GM12873 (cell line): ENCODE results near the gene SLC9A7.

Source experiments
- TF ChIP-seq, protein P1 (sequence below): IDR thresholded peaks from 2 replicates; pipeline ENCODE4 v1.5.1; 2012; ENCODE audit warnings: low read depth, mild to moderate bottlenecking, moderate library complexity, low read length, control low read depth; ENCODE audit not compliant: insufficient read depth; ENCODE audit errors: missing control alignments

SLC9A7 gene

DNA sequence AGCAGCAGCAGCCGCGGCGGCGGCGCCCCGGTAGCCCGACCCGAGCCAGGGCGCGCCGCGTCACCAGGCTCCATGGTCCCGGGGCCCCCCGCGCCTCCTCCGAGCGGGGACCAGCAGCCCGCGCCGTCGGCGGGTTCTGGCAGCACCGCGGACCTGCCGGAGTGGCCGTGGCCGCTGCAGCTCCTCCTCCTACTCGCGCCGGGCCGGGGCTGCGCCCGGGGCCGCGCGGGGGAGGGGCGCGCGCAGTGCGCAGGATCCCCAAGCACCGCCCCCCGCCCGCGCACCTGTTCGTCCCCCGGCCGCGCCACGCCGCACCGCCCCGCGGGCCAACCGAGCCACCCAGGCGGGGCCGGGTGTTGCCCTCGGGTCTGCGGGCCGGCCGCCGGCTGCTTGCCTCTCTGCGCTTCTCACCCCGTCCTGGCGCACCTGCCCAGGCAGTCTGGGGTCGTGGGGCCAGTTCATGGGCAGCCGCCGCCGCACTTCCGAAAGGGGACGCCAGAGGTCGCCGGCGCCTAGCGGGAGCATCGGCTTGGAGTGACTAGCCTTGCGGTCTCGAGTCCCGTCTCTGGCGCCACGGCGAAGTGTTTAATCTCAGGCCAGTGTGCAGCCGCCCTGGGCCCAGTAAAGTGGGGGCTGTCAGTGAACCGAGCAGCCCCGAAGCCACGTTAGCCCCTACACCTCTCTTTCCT, at the start of gene SLC9A7:
SLC9A7 (minus strand) TSS at position 163 of the 689 bp plus-strand sequence; CDS start at position 74, 89 bp downstream.
- TF ChIP-seq, protein P1, sequence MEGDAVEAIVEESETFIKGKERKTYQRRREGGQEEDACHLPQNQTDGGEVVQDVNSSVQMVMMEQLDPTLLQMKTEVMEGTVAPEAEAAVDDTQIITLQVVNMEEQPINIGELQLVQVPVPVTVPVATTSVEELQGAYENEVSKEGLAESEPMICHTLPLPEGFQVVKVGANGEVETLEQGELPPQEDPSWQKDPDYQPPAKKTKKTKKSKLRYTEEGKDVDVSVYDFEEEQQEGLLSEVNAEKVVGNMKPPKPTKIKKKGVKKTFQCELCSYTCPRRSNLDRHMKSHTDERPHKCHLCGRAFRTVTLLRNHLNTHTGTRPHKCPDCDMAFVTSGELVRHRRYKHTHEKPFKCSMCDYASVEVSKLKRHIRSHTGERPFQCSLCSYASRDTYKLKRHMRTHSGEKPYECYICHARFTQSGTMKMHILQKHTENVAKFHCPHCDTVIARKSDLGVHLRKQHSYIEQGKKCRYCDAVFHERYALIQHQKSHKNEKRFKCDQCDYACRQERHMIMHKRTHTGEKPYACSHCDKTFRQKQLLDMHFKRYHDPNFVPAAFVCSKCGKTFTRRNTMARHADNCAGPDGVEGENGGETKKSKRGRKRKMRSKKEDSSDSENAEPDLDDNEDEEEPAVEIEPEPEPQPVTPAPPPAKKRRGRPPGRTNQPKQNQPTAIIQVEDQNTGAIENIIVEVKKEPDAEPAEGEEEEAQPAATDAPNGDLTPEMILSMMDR, result peak; percentile 80

DNA sequence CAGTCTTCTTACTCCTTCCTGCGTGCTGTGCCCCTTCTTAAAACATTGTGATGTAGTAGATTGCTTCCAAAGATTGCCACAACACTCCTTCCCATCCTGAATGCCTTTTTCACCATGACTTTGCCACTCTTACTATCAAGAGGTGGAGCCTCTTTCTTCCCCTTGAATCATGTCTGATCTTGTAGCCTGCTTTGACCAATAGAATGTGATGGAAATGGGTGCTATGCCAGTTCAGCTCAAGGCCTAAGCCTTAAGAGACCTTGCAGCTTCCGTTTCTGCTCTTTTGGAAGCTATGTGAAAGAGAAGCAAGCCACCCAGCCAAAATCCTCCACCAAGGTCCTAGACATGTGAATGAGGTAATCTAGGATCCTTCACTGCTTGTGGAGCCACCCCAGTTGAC, 46.4 kb upstream of the SLC9A7 start:
- TF ChIP-seq, protein P1, result no peak

DNA sequence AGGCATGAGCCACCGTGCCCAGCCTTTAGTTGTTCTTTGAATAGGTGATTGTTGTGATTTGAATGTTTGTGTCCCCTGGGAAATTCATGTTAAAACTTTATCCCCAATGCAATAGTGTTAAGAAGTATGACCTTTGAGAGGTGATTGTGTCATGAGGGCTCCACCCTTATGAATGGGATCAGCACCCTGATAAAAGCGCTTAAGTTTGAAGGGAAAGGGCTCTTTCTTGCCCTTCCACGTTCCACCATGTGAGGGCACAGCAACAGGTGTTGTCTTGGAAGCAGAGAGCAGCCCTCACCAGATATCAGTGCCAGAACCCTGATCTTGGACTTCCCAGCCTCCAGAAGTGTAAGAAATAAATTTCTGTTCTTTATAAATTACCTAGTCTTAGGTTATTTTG, 44.2 kb upstream of the SLC9A7 start:
- TF ChIP-seq, protein P1, result peak; percentile 36

DNA sequence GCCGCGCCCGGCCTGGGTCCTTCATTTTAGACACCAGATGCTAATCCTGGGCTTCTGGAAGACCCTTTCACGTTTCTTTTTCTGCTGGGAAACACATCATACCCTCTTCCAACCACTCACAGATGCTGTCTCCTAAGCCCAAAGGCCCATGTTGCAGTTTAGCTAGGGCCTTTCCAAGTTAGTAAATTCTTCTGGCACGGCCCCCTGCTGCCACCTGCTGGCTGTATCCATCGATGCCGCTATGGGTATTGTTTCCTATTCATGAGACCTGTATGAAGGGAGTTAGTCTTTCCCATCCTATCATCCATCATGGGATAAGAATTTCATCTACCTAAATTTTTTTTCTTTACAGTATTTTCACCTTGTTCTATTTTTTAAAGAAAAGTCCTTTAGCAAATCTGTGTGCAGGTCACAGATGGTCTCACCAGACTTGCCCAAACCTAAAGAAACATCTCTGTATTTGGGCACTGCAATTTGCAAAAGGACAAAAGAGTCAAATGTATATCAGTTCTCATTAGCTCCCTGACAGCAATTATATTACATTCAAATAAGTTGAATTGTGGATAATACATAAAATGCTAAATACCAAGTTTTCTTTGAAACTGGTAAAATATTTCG, 37.8 kb upstream of the SLC9A7 start:
- TF ChIP-seq, protein P1, result peak; percentile 86

DNA sequence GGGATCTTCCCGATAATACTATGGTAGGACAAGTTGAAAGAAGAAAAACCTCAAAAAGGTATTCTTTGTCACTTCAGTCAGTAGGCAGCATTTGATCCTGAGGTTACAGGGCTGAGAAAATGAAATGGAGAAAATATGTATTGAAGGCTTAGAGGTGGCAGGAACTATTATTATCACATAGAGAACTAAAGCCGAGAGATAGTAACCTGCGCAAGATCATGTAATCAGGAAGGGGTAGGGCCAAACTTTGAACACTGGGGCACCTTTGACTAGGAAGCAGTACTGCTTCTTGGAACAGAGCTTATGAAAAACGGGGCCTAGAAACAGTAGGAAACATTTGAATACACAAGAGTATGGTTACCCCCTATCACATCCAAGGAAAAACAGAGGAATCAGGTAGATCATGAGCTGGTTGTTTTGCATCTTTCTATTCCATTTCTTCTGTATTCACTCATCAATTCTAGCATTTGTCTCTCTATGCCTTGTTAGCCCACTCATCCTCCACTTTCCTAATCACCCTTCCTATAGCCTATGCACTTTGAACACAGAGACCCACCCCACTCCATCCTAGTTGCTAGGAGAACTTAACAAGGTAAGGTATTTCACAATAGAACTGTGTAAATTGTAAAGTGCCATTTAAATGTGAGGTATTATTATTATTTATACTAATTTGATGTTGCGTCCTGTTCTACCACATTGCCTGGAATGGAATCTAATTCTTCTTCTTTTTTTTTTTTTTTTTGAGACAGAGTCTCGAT, 34.6 kb upstream of the SLC9A7 start:
- TF ChIP-seq, protein P1, result no peak

DNA sequence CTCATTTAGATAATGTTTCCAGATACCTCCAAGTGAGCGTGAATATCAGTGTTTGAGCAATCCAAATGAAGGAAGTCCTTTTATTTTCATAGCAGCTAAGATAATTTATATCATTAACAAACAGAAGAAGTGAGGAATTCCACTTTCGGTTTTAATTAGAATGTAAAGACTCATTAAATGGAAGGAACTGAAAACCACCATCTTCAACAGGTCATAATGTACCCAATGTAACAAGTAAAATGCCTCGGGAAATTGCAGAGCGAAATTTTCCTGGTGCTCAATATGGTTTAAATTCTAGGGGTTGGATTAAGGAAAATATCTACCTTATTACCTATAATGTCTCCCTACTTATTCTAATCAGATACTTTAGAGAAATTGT, 33.9 kb upstream of the SLC9A7 start:
- TF ChIP-seq, protein P1, result no peak
